ENCODE results near the gene TMEM209.

Gene TMEM209

GRCh38 chr7:130208516-130208915 lies 3.3 kb upstream of the TMEM209 start:
- no peaks in the 10 kb centered on the region for H3K9me3 ChIP-seq (ENCODE audit: low read depth, low read length)
- DNase-seq (ENCODE audit: low read depth, low spot score), result no peak
- 0 out of 2 replicates have a peak overlapping the region, but pooled peaks have one; percentile 48 for H3K27ac ChIP-seq
- no peak overlapping the region for H3K9ac ChIP-seq (ENCODE audit: insufficient read length)
- TF ChIP-seq POLR2AphosphoS5 (IDR thresholded peaks at IDR 0.05; ENCODE audit: borderline replicate concordance, low read depth, low read length), result no peak
- no peak for TF ChIP-seq FOXP2 (optimal IDR thresholded peaks at IDR 0.05; ENCODE audit: control extremely low read depth, extremely low read length, insufficient read depth)
- no peak for TF ChIP-seq EZH2 (IDR thresholded peaks at IDR 0.05)
- no peak overlapping the region for H3K4me3 ChIP-seq
- H3K36me3 ChIP-seq (ENCODE audit: insufficient read depth, low read length), result peaks cover 6% of the 10 kb centered on the region

GRCh38 chr7:130207642-130208041 lies 2.4 kb upstream of the TMEM209 start, which contains the start of gene SSMEM1:
Gene SSMEM1 (plus strand): TSS chr7:130207860. CDS start chr7:130207911, 51 bp downstream.
- Histone ChIP-seq H3K36me3 (ENCODE audit: insufficient read depth, low read length) (peaks cover 15% of the 10 kb centered on the region), H3K9ac (ENCODE audit: insufficient read length) (no peak within 1 kb of the TSS), H3K27ac (peak within 1 kb of the TSS; percentile 48; the same call in 1 of the 2 replicates), H3K9me3 (ENCODE audit: low read depth, low read length) (no peaks in the 10 kb centered on the region), H3K4me3 (no peak within 1 kb of the TSS)
- no peak for DNase-seq (ENCODE audit: low read depth, low spot score)
- no peak for TF ChIP-seq EZH2 (IDR thresholded peaks at IDR 0.05)
- TF ChIP-seq FOXP2 (optimal IDR thresholded peaks at IDR 0.05; ENCODE audit: control extremely low read depth, extremely low read length, insufficient read depth), result no peak
- no peak for TF ChIP-seq POLR2AphosphoS5 (IDR thresholded peaks at IDR 0.05; ENCODE audit: borderline replicate concordance, low read depth, low read length)

- Histone ChIP-seq H3K9ac (ENCODE audit: insufficient read length) (no peak overlapping the region), H3K4me3 (no peak overlapping the region), H3K36me3 (ENCODE audit: insufficient read depth, low read length) (peaks cover 21% of the 10 kb centered on the region), H3K9me3 (ENCODE audit: low read depth, low read length) (no peaks in the 10 kb centered on the region), H3K27ac (peak overlapping the region; percentile 34; the same call in 1 of the 2 replicates)
- TF ChIP-seq FOXP2 (optimal IDR thresholded peaks at IDR 0.05; ENCODE audit: control extremely low read depth, extremely low read length, insufficient read depth) (no peak), POLR2AphosphoS5 (IDR thresholded peaks at IDR 0.05; ENCODE audit: borderline replicate concordance, low read depth, low read length) (no peak), EZH2 (IDR thresholded peaks at IDR 0.05) (no peak)
- no peak for DNase-seq (ENCODE audit: low read depth, low spot score)
Observed at GRCh38 chr7:130207033-130207432, 1.8 kb upstream of the TMEM209 start.

- DNase-seq (ENCODE audit: low read depth, low spot score), result no peak
- no peak overlapping the region for H3K9ac ChIP-seq (ENCODE audit: insufficient read length)
- H3K36me3 ChIP-seq (ENCODE audit: insufficient read depth, low read length), result peaks cover 70% of the 10 kb centered on the region
- no peak overlapping the region for H3K27ac ChIP-seq
- H3K4me3 ChIP-seq, result no peak overlapping the region
- H3K9me3 ChIP-seq (ENCODE audit: low read depth, low read length), result no peaks in the 10 kb centered on the region
- TF ChIP-seq POLR2AphosphoS5 (IDR thresholded peaks at IDR 0.05; ENCODE audit: borderline replicate concordance, low read depth, low read length) (no peak), EZH2 (IDR thresholded peaks at IDR 0.05) (no peak)
Observed at GRCh38 chr7:130201796-130202195, 3.4 kb downstream of the TMEM209 start.

GRCh38 chr7:130197094-130197493 lies 8.1 kb downstream of the TMEM209 start:
- no peak overlapping the region for H3K9ac ChIP-seq (ENCODE audit: insufficient read length)
- no peaks in the 10 kb centered on the region for H3K9me3 ChIP-seq (ENCODE audit: low read depth, low read length)
- no peak for DNase-seq (ENCODE audit: low read depth, low spot score)
- no peak overlapping the region for H3K27ac ChIP-seq
- TF ChIP-seq EZH2 (IDR thresholded peaks at IDR 0.05) (no peak), FOXP2 (optimal IDR thresholded peaks at IDR 0.05; ENCODE audit: control extremely low read depth, extremely low read length, insufficient read depth) (no peak)
- H3K36me3 ChIP-seq (ENCODE audit: insufficient read depth, low read length), result peaks cover 91% of the 10 kb centered on the region
- no peak overlapping the region for H3K4me3 ChIP-seq

- Histone ChIP-seq H3K9me3 (ENCODE audit: low read depth, low read length) (no peaks in the 10 kb centered on the region), H3K9ac (ENCODE audit: insufficient read length) (no peak overlapping the region), H3K4me3 (no peak overlapping the region), H3K36me3 (ENCODE audit: insufficient read depth, low read length) (peaks cover 91% of the 10 kb centered on the region), H3K27ac (no peak overlapping the region)
- TF ChIP-seq POLR2AphosphoS5 (IDR thresholded peaks at IDR 0.05; ENCODE audit: borderline replicate concordance, low read depth, low read length), result no peak
- no peak for TF ChIP-seq FOXP2 (optimal IDR thresholded peaks at IDR 0.05; ENCODE audit: control extremely low read depth, extremely low read length, insufficient read depth)
- TF ChIP-seq EZH2 (IDR thresholded peaks at IDR 0.05), result no peak
- DNase-seq (ENCODE audit: low read depth, low spot score), result no peak
Observed at GRCh38 chr7:130196476-130196875, 8.7 kb downstream of the TMEM209 start.

- TF ChIP-seq FOXP2 (optimal IDR thresholded peaks at IDR 0.05; ENCODE audit: control extremely low read depth, extremely low read length, insufficient read depth), result no peak
- no peak for TF ChIP-seq POLR2AphosphoS5 (IDR thresholded peaks at IDR 0.05; ENCODE audit: borderline replicate concordance, low read depth, low read length)
- no peak for TF ChIP-seq EZH2 (IDR thresholded peaks at IDR 0.05)
- no peak overlapping the region for H3K9ac ChIP-seq (ENCODE audit: insufficient read length)
- H3K36me3 ChIP-seq (ENCODE audit: insufficient read depth, low read length), result peaks cover 91% of the 10 kb centered on the region
- H3K4me3 ChIP-seq, result no peak overlapping the region
- DNase-seq (ENCODE audit: low read depth, low spot score), result no peak
- H3K27ac ChIP-seq, result 0 out of 2 replicates have a peak overlapping the region, but pooled peaks have one; percentile 23
- H3K9me3 ChIP-seq (ENCODE audit: low read depth, low read length), result no peaks in the 10 kb centered on the region
Observed at GRCh38 chr7:130195396-130195795, 9.8 kb downstream of the TMEM209 start.

GRCh38 chr7:130191791-130192190 lies 13.4 kb downstream of the TMEM209 start:
- H3K27ac ChIP-seq, result no peak overlapping the region; the same call in 1 of the 2 replicates
- DNase-seq (ENCODE audit: low read depth, low spot score), result no peak
- H3K4me3 ChIP-seq, result no peak overlapping the region
- H3K9me3 ChIP-seq (ENCODE audit: low read depth, low read length), result no peaks in the 10 kb centered on the region
- no peak overlapping the region for H3K9ac ChIP-seq (ENCODE audit: insufficient read length)
- no peak for TF ChIP-seq POLR2AphosphoS5 (IDR thresholded peaks at IDR 0.05; ENCODE audit: borderline replicate concordance, low read depth, low read length)
- peaks cover 84% of the 10 kb centered on the region for H3K36me3 ChIP-seq (ENCODE audit: insufficient read depth, low read length)

GRCh38 chr7:130189343-130189742 lies 15.9 kb downstream of the TMEM209 start:
- H3K9me3 ChIP-seq (ENCODE audit: low read depth, low read length), result no peaks in the 10 kb centered on the region
- peaks cover 83% of the 10 kb centered on the region for H3K36me3 ChIP-seq (ENCODE audit: insufficient read depth, low read length)
- DNase-seq (ENCODE audit: low read depth, low spot score), result no peak
- H3K4me3 ChIP-seq, result no peak overlapping the region
- H3K27ac ChIP-seq, result peak overlapping the region; percentile 38
- no peak for TF ChIP-seq EZH2 (IDR thresholded peaks at IDR 0.05)
- no peak for TF ChIP-seq FOXP2 (optimal IDR thresholded peaks at IDR 0.05; ENCODE audit: control extremely low read depth, extremely low read length, insufficient read depth)
- no peak for TF ChIP-seq POLR2AphosphoS5 (IDR thresholded peaks at IDR 0.05; ENCODE audit: borderline replicate concordance, low read depth, low read length)
- no peak overlapping the region for H3K9ac ChIP-seq (ENCODE audit: insufficient read length)

All from SK-N-MC (cell line).